SK-N-SH treated with all-trans-retinoic acid at 6 μM for 48 hours (cell line): ENCODE data around the gene SLC22A4.

Experiments used
- BACH2 ChIP-seq: fragments of 250-450 bp; sonication (Bioruptor Pico); IDR thresholded peaks from 2 replicates; pipeline ENCODE4 v1.9.0; 2021; ENCODE audit warnings: mild to moderate bottlenecking, borderline replicate concordance
- RARB ChIP-seq: fragments of 250-450 bp; sonication (Bioruptor Pico); IDR thresholded peaks from 2 replicates; pipeline ENCODE4 v1.8.0; 2021; ENCODE audit warnings: mild to moderate bottlenecking, moderate library complexity
- SNAI2 ChIP-seq: fragments of 250-450 bp; sonication (Bioruptor Pico); IDR thresholded peaks from 2 replicates; pipeline ENCODE4 v1.5.0; 2020; ENCODE audit warnings: mild to moderate bottlenecking, moderate library complexity
- TCF4 ChIP-seq: fragments of 250-450 bp; sonication (Bioruptor Pico); IDR thresholded peaks from 2 replicates; pipeline ENCODE4 v1.8.0; 2021; ENCODE audit warnings: mild to moderate bottlenecking, moderate library complexity, borderline replicate concordance
- ZFP3 ChIP-seq: fragments of 250-450 bp; sonication (Bioruptor Pico); IDR thresholded peaks from 2 replicates; pipeline ENCODE4 v1.5.0; 2020; ENCODE audit warnings: mild to moderate bottlenecking, moderate library complexity
- TF ChIP-seq, protein P1 (sequence below): fragments of 250-450 bp; sonication (Bioruptor Pico); IDR thresholded peaks from 2 replicates; pipeline ENCODE4 v1.5.1; 2020; ENCODE audit warnings: low read depth, mild to moderate bottlenecking, moderate library complexity
- TF ChIP-seq, protein P2 (sequence below): fragments of 250-450 bp; sonication (Bioruptor Pico); IDR thresholded peaks from 2 replicates; pipeline ENCODE4 v1.8.0; 2020; ENCODE audit warnings: mild to moderate bottlenecking, moderate library complexity, borderline replicate concordance
- TF ChIP-seq, protein P3 (sequence below): fragments of 250-450 bp; sonication (Bioruptor Pico); IDR thresholded peaks from 2 replicates; pipeline ENCODE4 v1.5.0; 2020; ENCODE audit warnings: mild to moderate bottlenecking, moderate library complexity
- TF ChIP-seq, protein P4 (sequence below): fragments of 250-450 bp; sonication (Bioruptor Pico); IDR thresholded peaks from 2 replicates; pipeline ENCODE4 v1.5.1; 2021; ENCODE audit warnings: mild to moderate bottlenecking, moderate library complexity

DNA sequence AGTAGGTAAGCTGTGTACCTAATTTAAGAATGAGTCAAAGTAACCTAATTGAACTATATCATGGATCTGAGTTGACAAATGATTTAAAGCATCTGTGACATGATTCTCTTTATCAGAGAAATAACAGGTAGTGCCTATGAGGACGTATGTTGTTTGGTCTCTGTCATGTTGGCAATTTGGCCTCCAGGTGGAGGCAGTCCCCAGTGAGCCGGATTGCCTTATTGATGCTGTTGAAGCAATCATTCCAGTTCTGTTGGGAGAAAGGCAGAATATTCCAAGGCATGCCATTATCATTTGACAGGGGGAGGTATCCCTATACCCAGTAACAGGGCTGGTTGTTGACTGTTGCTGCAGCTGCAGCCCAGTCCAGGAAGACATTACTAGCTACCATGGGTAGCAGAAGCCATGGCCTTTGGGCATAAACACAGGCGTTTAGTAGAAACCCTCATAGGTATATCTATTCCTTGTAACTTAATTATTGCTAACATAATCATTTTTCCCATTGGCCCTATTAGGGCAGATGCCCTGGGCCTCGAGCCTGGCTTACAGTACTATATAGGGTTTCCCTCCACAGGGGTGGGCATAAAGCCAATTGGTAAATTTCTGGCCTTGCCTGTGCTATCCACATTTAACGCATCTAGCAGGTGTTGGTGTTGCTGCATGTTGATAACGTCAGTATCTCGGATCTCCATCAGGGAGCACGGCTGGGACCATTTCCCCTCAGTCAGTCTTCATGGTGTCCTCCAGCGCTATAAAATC, 12.2 kb upstream of the SLC22A4 start:
- TF ChIP-seq TCF4 (no peak), RARB (CRISPR knock-in tag) (no peak), BACH2 (CRISPR knock-in tag) (no peak), ZFP3 (CRISPR knock-in tag) (no peak), SNAI2 (CRISPR knock-in tag) (no peak)
- TF ChIP-seq, protein P1, sequence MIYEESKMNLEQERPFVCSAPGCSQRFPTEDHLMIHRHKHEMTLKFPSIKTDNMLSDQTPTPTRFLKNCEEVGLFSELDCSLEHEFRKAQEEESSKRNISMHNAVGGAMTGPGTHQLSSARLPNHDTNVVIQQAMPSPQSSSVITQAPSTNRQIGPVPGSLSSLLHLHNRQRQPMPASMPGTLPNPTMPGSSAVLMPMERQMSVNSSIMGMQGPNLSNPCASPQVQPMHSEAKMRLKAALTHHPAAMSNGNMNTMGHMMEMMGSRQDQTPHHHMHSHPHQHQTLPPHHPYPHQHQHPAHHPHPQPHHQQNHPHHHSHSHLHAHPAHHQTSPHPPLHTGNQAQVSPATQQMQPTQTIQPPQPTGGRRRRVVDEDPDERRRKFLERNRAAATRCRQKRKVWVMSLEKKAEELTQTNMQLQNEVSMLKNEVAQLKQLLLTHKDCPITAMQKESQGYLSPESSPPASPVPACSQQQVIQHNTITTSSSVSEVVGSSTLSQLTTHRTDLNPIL (CRISPR knock-in tag) = no peak
- TF ChIP-seq, protein P2, sequence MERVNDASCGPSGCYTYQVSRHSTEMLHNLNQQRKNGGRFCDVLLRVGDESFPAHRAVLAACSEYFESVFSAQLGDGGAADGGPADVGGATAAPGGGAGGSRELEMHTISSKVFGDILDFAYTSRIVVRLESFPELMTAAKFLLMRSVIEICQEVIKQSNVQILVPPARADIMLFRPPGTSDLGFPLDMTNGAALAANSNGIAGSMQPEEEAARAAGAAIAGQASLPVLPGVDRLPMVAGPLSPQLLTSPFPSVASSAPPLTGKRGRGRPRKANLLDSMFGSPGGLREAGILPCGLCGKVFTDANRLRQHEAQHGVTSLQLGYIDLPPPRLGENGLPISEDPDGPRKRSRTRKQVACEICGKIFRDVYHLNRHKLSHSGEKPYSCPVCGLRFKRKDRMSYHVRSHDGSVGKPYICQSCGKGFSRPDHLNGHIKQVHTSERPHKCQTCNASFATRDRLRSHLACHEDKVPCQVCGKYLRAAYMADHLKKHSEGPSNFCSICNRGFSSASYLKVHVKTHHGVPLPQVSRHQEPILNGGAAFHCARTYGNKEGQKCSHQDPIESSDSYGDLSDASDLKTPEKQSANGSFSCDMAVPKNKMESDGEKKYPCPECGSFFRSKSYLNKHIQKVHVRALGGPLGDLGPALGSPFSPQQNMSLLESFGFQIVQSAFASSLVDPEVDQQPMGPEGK (CRISPR knock-in tag) = no peak
- TF ChIP-seq, protein P3, sequence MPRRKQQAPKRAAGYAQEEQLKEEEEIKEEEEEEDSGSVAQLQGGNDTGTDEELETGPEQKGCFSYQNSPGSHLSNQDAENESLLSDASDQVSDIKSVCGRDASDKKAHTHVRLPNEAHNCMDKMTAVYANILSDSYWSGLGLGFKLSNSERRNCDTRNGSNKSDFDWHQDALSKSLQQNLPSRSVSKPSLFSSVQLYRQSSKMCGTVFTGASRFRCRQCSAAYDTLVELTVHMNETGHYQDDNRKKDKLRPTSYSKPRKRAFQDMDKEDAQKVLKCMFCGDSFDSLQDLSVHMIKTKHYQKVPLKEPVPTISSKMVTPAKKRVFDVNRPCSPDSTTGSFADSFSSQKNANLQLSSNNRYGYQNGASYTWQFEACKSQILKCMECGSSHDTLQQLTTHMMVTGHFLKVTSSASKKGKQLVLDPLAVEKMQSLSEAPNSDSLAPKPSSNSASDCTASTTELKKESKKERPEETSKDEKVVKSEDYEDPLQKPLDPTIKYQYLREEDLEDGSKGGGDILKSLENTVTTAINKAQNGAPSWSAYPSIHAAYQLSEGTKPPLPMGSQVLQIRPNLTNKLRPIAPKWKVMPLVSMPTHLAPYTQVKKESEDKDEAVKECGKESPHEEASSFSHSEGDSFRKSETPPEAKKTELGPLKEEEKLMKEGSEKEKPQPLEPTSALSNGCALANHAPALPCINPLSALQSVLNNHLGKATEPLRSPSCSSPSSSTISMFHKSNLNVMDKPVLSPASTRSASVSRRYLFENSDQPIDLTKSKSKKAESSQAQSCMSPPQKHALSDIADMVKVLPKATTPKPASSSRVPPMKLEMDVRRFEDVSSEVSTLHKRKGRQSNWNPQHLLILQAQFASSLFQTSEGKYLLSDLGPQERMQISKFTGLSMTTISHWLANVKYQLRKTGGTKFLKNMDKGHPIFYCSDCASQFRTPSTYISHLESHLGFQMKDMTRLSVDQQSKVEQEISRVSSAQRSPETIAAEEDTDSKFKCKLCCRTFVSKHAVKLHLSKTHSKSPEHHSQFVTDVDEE (CRISPR knock-in tag) = no peak
- TF ChIP-seq, protein P4, sequence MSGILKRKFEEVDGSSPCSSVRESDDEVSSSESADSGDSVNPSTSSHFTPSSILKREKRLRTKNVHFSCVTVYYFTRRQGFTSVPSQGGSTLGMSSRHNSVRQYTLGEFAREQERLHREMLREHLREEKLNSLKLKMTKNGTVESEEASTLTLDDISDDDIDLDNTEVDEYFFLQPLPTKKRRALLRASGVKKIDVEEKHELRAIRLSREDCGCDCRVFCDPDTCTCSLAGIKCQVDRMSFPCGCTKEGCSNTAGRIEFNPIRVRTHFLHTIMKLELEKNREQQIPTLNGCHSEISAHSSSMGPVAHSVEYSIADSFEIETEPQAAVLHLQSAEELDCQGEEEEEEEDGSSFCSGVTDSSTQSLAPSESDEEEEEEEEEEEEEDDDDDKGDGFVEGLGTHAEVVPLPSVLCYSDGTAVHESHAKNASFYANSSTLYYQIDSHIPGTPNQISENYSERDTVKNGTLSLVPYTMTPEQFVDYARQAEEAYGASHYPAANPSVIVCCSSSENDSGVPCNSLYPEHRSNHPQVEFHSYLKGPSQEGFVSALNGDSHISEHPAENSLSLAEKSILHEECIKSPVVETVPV (CRISPR knock-in tag) = no peak
